Peyer's patch (tissue), 4 donors: ENCODE results near the gene AMBP. TPM values are rescaled to one million over a fixed set of nuclear protein-coding genes. Genes with fewer than 3 reads are reported as not detected.

Experiments used
- DNase-seq, 3 donors: peaks; one replicate each; pipeline ENCODE4 v3.0.0-alpha.2; 2017 to 2019
- H3K27ac ChIP-seq, 4 donors: fragments of 200-600 bp; sonication (generic); one replicate each; pipeline ENCODE4 v1.5.1; 2016 to 2019
- H3K27me3 ChIP-seq, 2 donors: fragments of 200-600 bp; sonication (generic); one replicate each; pipeline ENCODE4 v1.5.1; 2019
- H3K36me3 ChIP-seq, 3 donors: fragments of 200-600 bp; sonication (generic); one replicate each; pipeline ENCODE4 v1.5.1; 2016 to 2019
- H3K4me1 ChIP-seq, 4 donors: fragments of 200-600 bp; sonication (generic); one replicate each; pipeline ENCODE4 v1.5.1; 2016 to 2019
- H3K4me3 ChIP-seq, 4 donors: fragments of 200-600 bp; sonication (generic); 1 replicate in 3 of 4; 2 replicates in 1 of 4; pipeline ENCODE4 v1.5.1; 2016 to 2019; ENCODE audit warnings: mild to moderate bottlenecking in 1 of 4
- H3K9me3 ChIP-seq, 4 donors: fragments of 200-600 bp; sonication (generic); one replicate each; pipeline ENCODE4 v1.5.1; 2016 to 2019; ENCODE audit warnings: mild to moderate bottlenecking in 1 of 4
- CTCF ChIP-seq, 6 experiments: fragments of 450-650 bp in 4 of 6; fragments of 200-600 bp in 2 of 6; sonication (generic) in 1 of 6; IDR thresholded peaks; one replicate each; pipeline ENCODE4 v1.5.1; 2017 to 2019; ENCODE audit warnings: antibody characterized with exemption in 6 of 6, mild to moderate bottlenecking in 3 of 6, moderate library complexity in 1 of 6
- POLR2A ChIP-seq, 2 donors: fragments of 450-650 bp; IDR thresholded peaks; one replicate each; pipeline ENCODE4 v1.5.1; 2017; ENCODE audit warnings: antibody characterized with exemption in 2 of 2, mild to moderate bottlenecking in 2 of 2, moderate library complexity in 2 of 2
- total RNA-seq, 4 donors: library from RNA; depleted of rRNA; stranded (reverse); fragments of >200 nt; gene quantifications; one replicate each; pipeline ENCODE4 v1.1.0, GENCODE V29; 2016

Gene AMBP
- total RNA-seq, 4 donors from 2014 or later, result 4.4 TPM; not detected in 3

DNA sequence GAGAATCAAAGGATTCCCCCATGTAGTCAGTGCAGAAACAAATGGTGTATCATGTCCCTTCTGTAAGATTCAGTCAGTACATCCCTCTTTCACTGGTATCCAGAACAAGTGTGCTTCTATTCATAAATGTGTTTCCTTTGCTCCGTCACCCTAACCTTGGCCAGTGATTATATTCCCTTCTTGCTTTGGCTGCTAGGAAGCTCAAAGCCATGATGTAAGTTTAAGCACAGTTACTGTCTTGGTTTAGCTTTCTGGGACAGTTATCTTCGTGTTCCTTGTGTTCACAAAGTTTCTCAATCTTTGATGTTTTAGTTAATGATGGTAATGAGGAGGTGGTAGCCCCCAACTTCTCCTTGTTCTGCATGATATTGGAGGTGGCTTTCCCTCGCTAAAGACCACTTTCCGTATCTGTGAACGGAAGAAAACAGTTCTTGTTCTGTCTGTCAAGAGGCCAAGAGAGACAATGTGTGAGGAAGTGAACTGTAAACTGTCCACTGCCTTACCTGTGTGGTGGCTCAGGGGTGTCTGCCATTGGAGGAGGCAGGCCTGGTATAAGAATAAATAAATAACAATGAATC, 2.2 kb upstream of the AMBP start:
- H3K4me3 ChIP-seq, result peak overlapping the region in 1 of 4 donors; percentile 11
- DNase-seq, result no peak
- peaks cover 0 to 27% (median 3%) of the 10 kb centered on the region in 4 donors for H3K4me1 ChIP-seq
- H3K9me3 ChIP-seq, result no peaks in the 10 kb centered on the region
- no peak for TF ChIP-seq CTCF (IDR thresholded peaks at IDR 0.05)
- TF ChIP-seq POLR2A (IDR thresholded peaks at IDR 0.05), result no peak
- H3K27me3 ChIP-seq, result no peaks in the 10 kb centered on the region
- H3K36me3 ChIP-seq, result no peaks in the 10 kb centered on the region
- peak overlapping the region in 2 of 4 donors; percentile 90 to 95 for H3K27ac ChIP-seq

- H3K9me3 ChIP-seq, result no peaks in the 10 kb centered on the region
- TF ChIP-seq POLR2A (IDR thresholded peaks at IDR 0.05), result no peak
- no peak for TF ChIP-seq CTCF (IDR thresholded peaks at IDR 0.05)
- H3K36me3 ChIP-seq, result no peaks in the 10 kb centered on the region
- H3K27ac ChIP-seq, result no peak overlapping the region
- no peaks in the 10 kb centered on the region for H3K27me3 ChIP-seq
- no peak overlapping the region for H3K4me3 ChIP-seq
- DNase-seq, result no peak
- peaks cover 0 to 27% (median 3%) of the 10 kb centered on the region in 4 donors for H3K4me1 ChIP-seq
Observed at GRCh38 chr9:114078781-114079156, 669 bp upstream of the AMBP start.

DNA sequence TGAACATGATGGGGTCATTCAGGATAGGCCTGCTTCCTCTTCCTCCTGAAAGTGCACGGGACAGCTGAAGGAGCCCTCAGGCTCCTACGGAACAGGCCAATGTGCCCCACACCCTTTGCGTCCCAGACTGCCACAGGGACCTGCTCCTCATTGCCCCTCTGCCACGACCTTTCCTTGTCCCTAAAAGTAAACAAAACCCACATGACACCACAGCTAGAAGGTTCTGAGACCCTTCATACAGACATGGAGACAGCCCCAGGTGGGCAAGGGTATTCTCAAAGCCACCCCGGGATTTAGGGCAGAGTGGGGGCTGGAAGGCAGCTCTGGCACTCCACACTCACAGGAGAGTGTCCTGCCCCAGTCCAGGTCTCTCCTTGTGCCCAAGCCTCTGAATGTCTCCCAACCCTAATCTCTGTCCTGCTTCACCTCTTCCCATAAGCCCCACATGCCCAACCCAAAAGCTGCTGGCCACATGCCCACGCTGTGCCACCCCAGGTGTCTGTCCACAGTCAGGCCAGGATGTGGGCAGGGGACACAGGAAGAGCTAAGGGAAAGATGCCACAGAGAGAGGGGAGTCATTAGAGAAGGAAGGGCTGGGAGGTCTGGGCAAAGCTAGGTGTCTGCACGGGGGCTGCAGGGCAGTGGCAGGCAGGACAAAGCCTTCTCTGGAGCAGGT, 800 bp downstream of the AMBP start:
- peak in 1 of 3 donors; percentile 31 for DNase-seq
- no peaks in the 10 kb centered on the region for H3K9me3 ChIP-seq
- H3K27me3 ChIP-seq, result no peaks in the 10 kb centered on the region
- peaks cover 0 to 20% (median 2%) of the 10 kb centered on the region in 4 donors for H3K4me1 ChIP-seq
- peak overlapping the region in 1 of 4 donors; percentile 32 for H3K4me3 ChIP-seq
- no peak overlapping the region for H3K27ac ChIP-seq
- no peaks in the 10 kb centered on the region for H3K36me3 ChIP-seq
- TF ChIP-seq CTCF (IDR thresholded peaks at IDR 0.05) (no peak), POLR2A (IDR thresholded peaks at IDR 0.05) (no peak)

DNA sequence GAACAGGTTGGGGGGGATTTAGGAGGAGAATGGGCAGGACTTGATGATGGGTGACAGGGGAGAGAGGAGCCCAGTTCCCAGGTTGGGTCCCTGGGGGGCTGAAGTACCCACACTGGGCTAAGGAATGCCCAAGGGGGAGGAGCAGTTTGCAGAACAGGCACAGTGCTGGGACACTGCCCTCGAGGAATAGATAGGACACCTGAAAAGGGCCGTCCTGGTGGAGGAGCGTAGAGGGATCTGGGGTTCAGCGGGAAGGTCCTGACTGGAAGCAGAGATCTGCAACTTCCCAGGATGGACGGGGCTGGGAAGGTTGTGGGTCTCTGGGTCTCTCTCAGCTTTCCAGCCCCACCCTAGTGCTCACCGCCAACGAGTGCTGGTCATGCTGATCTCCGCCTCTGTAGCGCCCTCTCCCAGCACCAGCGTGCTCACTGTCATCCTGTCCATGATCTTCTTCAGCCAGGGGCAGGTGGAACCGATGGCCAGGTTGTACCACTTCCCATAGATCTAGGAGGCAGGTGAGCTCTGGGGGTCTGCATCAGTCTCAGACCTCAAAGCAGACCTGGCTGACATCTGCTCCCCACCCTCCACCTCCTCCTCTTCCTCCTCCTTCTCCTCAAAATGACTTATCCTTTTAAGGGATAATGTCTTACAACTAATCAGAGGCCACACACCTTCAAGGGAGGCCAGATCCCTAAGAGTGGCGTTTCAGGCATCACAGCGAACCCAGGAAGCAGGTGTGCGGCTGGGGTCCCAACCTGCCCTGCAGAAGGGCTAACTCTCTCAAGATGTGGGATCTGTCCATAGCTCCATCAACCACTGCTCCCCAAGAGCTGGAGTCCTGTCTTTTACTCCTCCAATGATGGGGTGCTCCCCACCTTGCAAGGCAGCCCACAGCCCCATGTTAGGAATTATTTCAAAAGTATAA, 1.6 kb downstream of the AMBP start:
- DNase-seq, result peak in 1 of 3 donors; percentile 27
- no peak overlapping the region for H3K4me3 ChIP-seq
- H3K9me3 ChIP-seq, result no peaks in the 10 kb centered on the region
- H3K36me3 ChIP-seq, result no peaks in the 10 kb centered on the region
- TF ChIP-seq POLR2A (IDR thresholded peaks at IDR 0.05), result no peak
- no peak for TF ChIP-seq CTCF (IDR thresholded peaks at IDR 0.05)
- H3K27ac ChIP-seq, result no peak overlapping the region
- peaks cover 0 to 12% (median 1%) of the 10 kb centered on the region in 4 donors for H3K4me1 ChIP-seq
- no peaks in the 10 kb centered on the region for H3K27me3 ChIP-seq

- no peak for DNase-seq
- Histone ChIP-seq H3K27ac (no peak overlapping the region), H3K27me3 (no peaks in the 10 kb centered on the region), H3K4me3 (no peak overlapping the region), H3K36me3 (no peaks in the 10 kb centered on the region), H3K9me3 (peaks cover 0 to 3% (median 0%) of the 10 kb centered on the region in 4 donors), H3K4me1 (peaks cover 0 to 6% (median 1%) of the 10 kb centered on the region in 4 donors)
- no peak for TF ChIP-seq CTCF (IDR thresholded peaks at IDR 0.05)
- TF ChIP-seq POLR2A (IDR thresholded peaks at IDR 0.05), result no peak
Observed at GRCh38 chr9:114075602-114076001, 2.5 kb downstream of the AMBP start.
